Endometrial microvascular endothelial cells (primary cell): ENCODE results near the gene ASB18. TPM values are rescaled to one million over a fixed set of nuclear protein-coding genes. Genes with fewer than 3 reads are reported as not detected.
"Not testable (repeated sequence)": the region's sequence is repeated elsewhere in the genome, so short reads cannot be mapped to it uniquely, and the experiment has no call there.

Experiments
- in situ Hi-C: cut with HindIII; loops from 2 replicates; pipeline ENCODE4 v1.10.0; 2017; ENCODE audit warnings: low sequenced_read_pairs, low pct_unique_long_range_greater_than_20kb; ENCODE audit errors: inconsistent ontology term
- total RNA-seq: library from RNA; depleted of rRNA; stranded (reverse); fragments of >200 nt; gene quantifications from one replicate; pipeline ENCODE4 v1.2.3, GENCODE V29; 2015; ENCODE audit errors: inconsistent ontology term

ASB18 gene
- total RNA-seq, 1 donor from 2014 or later, result not detected

GRCh38 chr2:236288373-236288772, 24.2 kb upstream of the ASB18 start:
- in situ Hi-C loops, result not testable (repeated sequence)

- in situ Hi-C loops, result no loop called here
These were observed 23.4 kb upstream of the ASB18 start for GRCh38 chr2:236287656-236288055.

DNA sequence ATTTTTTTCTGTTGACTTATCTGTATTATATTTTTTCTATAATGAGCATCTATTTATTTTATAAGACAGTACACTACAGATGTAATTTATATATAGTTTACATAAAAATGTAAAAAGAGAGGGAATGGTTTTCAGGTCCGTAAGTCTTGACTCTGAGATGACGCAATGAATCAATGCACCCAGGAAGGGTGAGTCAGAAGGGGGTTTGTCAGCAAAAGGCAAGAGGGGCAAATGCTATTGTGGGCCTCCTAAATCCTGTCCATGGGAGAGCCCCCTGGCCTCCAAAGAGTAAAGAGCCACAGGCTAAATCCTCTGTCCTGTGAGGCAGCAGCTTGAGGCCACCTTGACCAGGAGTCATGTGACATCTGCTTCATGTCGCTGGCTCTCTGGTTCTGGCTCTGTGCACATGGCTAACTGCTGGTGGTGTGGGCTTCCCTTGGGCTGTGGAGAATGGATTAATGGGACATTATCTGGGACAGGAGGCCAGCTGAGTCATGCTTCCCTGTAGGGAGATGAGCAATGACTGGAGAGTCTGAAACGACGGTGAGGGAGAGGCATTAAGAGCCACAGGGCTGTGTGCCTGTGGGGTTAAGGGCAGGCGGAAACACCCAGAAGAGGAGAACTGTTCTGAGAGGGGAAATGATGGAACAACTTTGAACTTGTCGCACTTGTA, 22.8 kb upstream of the ASB18 start:
- in situ Hi-C loops, result no loop called here

DNA sequence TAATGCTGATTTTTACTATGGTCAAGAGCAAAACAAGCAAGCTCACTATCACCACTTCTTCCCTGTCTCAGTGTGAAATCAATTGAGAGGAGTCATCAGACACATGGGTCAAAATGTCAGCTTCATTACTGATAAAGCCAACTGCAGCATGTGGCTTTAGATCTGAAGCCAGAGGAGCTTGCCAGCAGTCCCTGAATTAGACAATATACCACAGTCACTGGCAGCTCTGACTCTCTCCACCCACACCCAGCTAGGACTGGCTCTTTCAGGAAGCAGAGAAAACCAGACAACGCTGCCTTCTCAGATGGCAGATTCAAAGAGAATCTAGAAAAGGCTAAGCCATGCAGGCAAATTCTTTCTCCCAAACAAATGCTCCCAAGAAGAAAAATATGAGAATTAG, 20.0 kb upstream of the ASB18 start:
- in situ Hi-C loops, result no loop called here

DNA sequence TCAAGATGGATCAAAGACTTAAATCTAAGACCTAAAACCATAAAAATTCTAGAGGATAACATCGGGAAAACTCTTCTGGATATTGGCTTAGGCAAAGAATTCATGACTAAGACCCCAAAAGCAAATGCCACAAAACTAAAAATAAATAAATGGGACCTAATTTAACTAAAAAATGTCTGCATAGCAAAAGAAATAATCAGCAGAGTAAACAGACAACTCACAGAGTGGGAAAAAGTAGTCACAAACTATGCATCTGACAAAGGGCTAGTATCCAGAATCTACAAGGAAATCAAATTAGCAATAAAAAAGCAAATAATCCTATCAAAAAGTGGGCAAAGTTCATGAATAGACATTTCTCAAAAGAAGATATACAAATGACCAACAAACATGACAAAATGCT, 18.2 kb upstream of the ASB18 start:
- in situ Hi-C loops, result no loop called here

- in situ Hi-C loops, result no loop called here
These were observed 17.2 kb upstream of the ASB18 start for GRCh38 chr2:236281423-236281822.

DNA sequence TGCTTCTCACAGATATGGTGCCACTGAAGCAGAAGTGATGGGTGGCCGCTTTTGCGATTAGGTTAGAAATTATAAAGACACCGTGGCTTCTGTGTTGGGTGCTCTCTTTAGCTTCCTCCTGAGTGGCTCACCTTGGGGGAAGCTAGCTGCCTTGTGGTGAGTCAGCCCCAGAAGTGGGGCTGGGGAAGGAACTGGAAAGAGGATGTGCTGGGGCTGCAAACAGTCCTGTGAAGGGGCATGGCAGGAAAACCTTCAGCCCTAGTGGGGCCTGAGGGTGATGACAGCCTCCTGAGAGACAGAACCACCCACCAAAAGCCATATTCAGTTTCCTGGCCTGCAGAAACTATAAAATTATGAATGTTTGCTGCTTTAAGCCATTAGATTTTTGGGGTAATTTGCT, 8.9 kb upstream of the ASB18 start:
- in situ Hi-C loops, result no loop called here

- in situ Hi-C loops, result no loop called here
These were observed 7.6 kb upstream of the ASB18 start for GRCh38 chr2:236271851-236272250.

- in situ Hi-C loops, result not testable (repeated sequence)
These were observed 5.7 kb upstream of the ASB18 start for GRCh38 chr2:236269876-236270275.

DNA sequence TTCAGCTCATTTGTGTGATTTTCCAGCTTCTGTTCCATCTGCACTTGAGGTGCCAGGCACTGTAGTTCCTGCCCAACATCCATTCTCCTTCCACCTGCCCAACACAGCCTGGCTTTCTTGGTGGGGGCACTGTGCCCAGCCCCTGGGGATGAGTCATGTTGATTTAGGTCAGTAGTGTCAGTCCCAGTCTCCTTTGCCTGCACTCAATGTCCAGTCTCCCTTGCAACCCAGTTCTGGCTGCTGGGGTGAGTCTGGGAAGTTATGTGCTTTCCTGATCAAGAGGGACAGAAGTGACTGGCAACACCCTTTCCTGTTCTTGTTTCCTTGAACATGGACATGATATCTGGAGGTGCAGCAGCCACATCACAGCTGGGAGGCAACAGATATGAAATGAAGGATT, 1.5 kb upstream of the ASB18 start:
- in situ Hi-C loops, result no loop called here

- in situ Hi-C loops, result no loop called here
These were observed 2.0 kb downstream of the ASB18 start for GRCh38 chr2:236262238-236262637.

DNA sequence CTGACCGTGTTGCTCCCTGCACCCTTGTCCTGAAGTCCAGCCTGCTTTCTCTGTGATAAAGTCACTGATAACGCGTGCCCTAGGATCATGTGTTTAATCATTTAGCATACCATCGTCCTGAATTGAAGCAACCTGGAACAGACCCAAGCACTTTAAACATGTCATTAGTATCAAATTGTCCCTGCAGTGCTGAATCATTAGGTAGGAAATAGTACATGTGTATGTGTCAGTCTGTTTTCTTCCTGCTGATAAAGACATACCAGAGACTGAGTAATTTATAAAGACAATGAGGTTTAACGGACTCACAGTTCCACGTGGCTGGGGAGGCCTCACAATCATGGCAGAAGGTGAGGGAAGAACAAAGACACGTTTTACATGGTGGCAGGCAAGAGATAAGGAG, 2.8 kb downstream of the ASB18 start:
- in situ Hi-C loops, result no loop called here

- in situ Hi-C loops, result no loop called here
These were observed 4.8 kb downstream of the ASB18 start for GRCh38 chr2:236259371-236259770.

DNA sequence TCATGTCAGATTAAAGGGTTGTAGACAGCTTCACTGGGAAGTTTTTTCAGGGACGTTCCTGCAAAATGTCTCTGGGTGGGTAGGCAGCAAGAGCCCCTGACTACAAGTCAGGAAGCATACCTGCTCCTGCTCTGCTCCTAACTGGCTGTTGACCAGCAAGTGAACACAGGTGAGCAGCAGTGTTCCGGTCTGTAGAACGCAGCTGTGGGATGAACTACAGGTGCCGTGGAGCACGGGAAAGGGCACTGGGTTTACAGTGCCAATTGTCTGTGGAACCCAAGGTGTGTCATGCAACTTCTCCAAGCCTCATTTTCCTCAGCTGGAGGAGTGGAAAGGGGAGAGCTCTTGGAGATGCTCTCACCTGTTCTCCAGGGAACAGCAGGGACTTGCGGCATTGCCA, 6.6 kb downstream of the ASB18 start:
- in situ Hi-C loops, result no loop called here

GRCh38 chr2:236257136-236257535, 7.1 kb downstream of the ASB18 start:
- in situ Hi-C loops, result no loop called here

- in situ Hi-C loops, result no loop called here
These were observed 7.7 kb downstream of the ASB18 start for GRCh38 chr2:236256366-236256985.

DNA sequence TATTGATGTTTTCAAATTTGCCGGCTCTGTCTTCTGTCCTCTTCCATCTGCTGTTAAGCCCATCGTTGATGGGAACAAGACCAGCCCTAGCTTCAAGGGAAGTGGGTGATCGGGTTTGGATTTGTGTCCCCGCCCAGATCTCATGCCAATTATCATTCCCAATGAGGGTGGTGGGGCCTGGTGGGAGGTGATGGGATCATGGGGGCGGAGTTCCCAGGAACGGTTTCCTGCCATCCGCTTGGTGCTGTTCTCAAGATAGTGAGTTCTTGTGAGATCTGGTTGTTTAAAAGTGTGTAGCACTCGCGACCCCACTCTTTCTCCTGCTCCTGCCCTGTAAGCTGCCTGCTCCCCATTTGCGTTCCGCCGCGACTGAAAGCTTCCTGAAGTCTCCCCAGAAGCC, 9.5 kb downstream of the ASB18 start:
- in situ Hi-C loops, result no loop called here

- in situ Hi-C loops, result no loop called here
These were observed 10.2 kb downstream of the ASB18 start for GRCh38 chr2:236254001-236254400.

GRCh38 chr2:236252602-236253001, 11.6 kb downstream of the ASB18 start:
- in situ Hi-C loops, result no loop called here

GRCh38 chr2:236250909-236251579, 13.2 kb downstream of the ASB18 start:
- in situ Hi-C loops, result no loop called here
